GM21528 (cell line): ENCODE measurements around the gene IL5.
"Not testable (repeated sequence)": the region's sequence is repeated elsewhere in the genome, so short reads cannot be mapped to it uniquely, and the experiment has no call there.

Experiments
- ATAC-seq: cut with Tn5 transposase; IDR thresholded peaks from one replicate; pipeline ENCODE4 v1.9.1; 2021; ENCODE audit warnings: mild to moderate bottlenecking, moderate library complexity; ENCODE audit not compliant: unreplicated experiment, low FRiP score

Gene IL5

DNA sequence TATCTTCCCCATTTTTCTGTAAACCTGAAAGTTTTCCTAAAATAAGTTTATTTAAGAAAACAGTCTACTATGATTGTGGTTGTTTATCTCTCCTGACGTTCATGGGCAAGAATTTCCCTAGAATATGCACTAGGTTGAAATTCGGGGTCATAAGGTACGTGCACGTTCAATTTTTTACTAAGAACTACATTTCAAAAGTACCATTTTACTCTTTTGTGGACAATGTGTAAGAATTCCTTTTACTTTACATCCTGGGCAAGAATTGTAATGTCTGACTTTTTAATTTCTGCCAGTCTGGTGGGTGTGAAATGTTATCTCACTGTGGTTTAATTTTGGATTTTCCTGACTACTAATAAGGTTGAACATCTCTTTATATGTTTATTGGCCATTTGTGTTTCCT lies 12.4 kb downstream of the IL5 start:
- no peak for ATAC-seq

GRCh38 chr5:132528866-132529634 lies 14.3 kb downstream of the IL5 start:
- ATAC-seq, result no peak

DNA sequence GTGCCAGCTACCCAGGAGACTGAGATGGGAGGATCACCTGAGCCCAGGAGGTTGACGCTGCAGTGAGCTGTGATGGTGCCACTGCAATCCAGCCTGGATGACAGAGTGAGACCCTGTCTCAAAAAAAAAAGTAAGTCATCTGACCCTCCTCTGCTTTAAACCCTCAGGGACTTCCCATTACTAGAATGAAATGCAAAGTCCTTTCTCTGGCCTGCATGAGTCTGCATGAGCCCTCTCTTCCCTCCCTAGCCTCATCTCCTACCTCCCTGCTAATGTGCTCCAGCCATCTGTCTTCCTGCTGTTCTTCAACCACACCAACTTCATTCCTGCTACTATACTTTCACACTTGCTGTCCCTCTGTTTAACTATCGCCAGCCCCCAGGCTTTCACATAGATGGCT lies 15.3 kb downstream of the IL5 start:
- ATAC-seq, result no peak

DNA sequence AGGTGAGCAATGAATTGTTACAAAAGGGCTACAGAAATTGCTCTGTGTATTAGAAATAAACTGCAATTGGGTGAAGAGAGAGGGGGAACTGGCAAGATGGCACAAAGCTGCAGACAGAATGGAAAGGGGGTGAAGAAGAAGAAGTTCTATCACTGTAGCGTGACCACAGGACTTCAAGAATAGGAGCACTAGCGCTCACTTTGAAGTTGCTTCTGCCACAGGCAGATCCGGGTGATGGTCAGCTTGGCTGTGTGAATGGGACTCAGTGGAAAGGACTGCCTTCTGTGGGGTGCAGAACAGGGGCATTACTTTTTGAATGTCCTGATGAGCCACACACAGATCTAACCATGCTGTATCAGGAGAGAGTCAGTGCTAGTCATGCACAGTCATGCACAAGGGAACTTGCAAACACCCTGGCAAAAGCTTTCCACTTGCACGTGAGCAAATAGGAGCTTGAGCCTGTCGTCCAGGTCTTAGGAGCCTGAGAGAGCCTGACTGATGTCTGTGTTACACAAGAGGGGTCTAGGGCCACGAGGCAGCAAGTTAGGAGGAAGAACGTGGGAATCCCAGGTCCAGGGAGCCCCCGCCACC lies 16.3 kb downstream of the IL5 start:
- ATAC-seq, result no peak

- no peak for ATAC-seq
Measured at GRCh38 chr5:132526290-132526973, 16.9 kb downstream of the IL5 start.

- peak; percentile 59 for ATAC-seq
Measured at GRCh38 chr5:132525299-132525724, 18.0 kb downstream of the IL5 start.

- ATAC-seq, result not testable (repeated sequence)
Measured at GRCh38 chr5:132524877-132525276, 18.4 kb downstream of the IL5 start.

DNA sequence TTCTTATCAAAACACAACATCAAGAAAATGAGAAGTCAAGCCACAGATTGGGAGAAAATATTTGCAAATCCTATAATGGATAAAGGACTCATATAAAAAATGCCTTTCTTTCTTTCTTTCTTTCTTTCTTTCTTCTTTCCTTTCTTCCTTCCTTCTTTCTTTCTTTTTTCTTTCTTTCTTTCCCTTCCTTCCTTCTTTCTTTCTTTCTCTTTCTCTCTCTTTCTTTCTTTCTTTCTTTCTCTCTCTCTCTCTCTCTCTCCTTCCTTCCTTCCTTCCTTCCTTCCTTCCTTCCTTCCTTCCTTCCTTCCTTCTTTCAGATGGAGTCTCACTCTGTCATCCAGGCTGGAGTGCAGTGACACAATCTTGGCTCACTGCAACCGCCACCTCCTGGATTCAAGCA lies 21.3 kb downstream of the IL5 start:
- ATAC-seq, result not testable (repeated sequence)

DNA sequence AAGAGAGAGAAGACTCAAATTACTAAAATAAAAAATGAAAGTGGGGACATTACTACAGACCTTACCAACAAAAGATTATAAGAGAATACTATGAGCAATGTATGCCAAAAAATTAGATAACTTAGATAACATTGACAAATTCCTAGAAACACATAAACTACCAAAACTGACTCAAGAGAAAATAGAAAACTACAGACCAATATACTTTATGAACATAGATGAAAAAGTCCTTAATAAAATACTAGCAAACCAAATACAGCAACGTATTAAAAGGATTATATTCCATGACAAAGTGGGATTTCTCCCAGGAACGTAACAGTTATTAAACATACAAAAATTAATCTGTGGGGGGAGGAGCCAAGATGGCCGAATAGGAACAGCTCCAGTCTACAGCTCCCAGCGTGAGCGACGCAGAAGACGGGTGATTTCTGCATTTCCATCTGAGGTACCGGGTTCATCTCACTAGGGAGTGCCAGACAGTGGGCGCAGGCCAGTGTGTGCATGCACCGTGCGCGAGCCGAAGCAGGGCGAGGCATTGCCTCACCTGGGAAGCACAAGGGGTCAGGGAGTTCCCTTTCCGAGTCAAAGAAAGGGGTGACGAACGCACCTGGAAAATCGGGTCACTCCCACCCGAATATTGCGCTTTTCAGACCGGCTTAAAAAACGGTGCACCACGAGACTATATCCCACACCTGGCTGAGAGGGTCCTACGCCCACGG lies 29.5 kb downstream of the IL5 start:
- not testable (repeated sequence) for ATAC-seq

GRCh38 chr5:132510076-132510475 lies 33.2 kb downstream of the IL5 start:
- ATAC-seq, result no peak

GRCh38 chr5:132506094-132506692 lies 37.1 kb downstream of the IL5 start:
- ATAC-seq, result no peak

GRCh38 chr5:132505641-132506040 lies 37.7 kb downstream of the IL5 start:
- no peak for ATAC-seq

GRCh38 chr5:132504746-132505145 lies 38.6 kb downstream of the IL5 start:
- no peak for ATAC-seq

- no peak for ATAC-seq
Measured at GRCh38 chr5:132503244-132503643, 40.1 kb downstream of the IL5 start.

- ATAC-seq, result no peak
Measured at GRCh38 chr5:132501961-132502931, 41.1 kb downstream of the IL5 start.

DNA sequence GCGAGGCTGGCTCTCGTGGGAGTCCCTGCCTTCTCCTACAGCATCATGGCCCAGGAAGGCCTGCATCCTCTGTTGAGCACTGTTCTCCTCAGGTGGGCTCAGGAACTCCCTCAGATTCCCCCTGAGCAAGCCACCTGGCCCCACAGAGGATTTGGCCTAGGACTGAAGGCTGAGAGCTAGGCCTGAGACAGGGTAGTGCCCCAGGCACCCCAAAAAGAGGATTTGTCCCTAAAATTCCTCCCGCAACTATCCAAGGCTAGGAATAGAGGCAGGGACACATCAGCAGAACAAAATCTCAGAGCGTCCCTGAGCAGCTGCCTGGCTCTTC lies 41.7 kb downstream of the IL5 start:
- ATAC-seq, result no peak

DNA sequence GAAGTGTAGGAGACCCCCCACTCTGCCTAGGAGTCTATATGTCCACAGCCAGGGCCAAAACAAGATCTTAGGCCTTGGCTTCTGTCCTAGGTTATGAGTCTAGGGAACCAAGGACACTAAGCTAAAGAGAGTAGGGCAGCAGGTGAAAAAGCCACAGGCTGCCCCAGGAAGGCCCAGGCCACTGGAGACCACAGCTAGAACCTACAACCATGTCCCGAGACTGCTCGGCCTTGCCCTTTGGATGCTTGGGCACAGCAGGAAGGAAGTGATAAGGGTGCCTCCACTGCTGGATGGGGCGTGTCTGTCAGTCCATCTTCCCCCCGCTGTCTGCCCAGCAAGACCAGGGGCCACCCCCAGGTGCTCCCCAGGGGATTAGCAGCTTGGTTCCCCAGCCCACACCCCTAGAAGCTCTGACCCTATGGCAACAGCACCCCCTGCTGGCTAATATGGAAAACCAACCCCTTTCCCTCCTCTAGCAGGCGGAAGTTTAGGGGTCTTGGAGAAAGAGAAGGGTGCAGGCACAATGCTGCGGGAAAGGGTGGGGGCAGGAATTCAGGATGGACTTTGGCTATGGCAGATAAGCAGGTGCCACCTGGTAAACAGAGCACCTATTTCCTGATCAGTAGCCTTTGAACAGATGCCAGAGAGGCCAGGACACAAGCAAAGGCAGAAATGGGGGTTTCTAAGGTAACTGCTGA lies 42.2 kb downstream of the IL5 start:
- no peak for ATAC-seq

DNA sequence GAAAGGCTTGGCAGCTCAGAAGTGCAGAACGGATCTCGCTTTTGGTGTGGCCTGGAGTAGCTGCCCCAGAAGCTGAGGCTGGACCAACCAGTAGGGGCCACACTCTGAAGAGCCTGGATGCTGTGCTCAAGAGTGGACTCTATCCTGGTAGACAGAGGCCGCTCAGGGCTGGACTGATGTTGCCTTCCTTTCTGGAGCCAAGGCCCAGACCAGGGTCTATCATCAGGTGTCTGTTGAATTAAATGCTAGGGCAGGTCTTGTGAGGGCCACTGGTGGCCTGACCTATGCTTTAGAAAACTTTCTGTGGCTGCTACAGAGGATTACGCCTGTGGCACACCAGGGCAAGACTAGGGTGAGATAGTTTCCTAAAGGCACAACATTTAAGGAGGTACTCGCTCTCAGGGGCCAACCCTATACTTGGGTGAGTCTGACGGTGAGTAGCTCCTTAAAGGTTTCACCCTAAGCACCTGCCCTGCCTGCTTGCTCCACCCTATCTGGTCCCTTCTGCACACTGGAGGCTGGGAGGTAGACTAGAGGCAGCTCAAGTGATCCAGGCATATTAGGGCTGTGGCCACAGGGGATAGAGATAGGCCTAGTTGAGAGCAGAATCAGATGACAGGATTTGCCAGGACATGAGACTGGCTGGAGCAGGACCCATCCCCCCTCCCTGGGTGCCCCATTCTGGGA lies 42.9 kb downstream of the IL5 start:
- ATAC-seq, result no peak
